Erythroblast (primary cell): ENCODE results near the gene PDE2A.

Experiments
- GATA1 ChIP-seq: IDR thresholded peaks from 2 replicates; pipeline ENCODE4 v1.6.1; 2011; ENCODE audit warnings: low read depth, mild to moderate bottlenecking, control low read depth, low read length, moderate library complexity
- POLR2A ChIP-seq: IDR thresholded peaks from 2 replicates; pipeline ENCODE4 v1.6.1; 2011; ENCODE audit warnings: mild to moderate bottlenecking, low read length

GRCh38 chr11:72578991-72579815 lies 95.0 kb downstream of the PDE2A start:
- TF ChIP-seq POLR2A (no peak), GATA1 (no peak)
